Mammary epithelial cell (primary cell): ENCODE results near the gene SDK1.

Experiments
- CTCF ChIP-seq, 2 donors: IDR thresholded peaks in 1 of 2; conservative IDR thresholded peaks in 1 of 2; 2 replicates each; pipeline ENCODE4 v1.5.1; 2011 to 2012; ENCODE audit warnings: inconsistent platforms in 2 of 2, low read length in 2 of 2, mild to moderate bottlenecking in 2 of 2, control low read depth in 1 of 2, low read depth in 1 of 2; ENCODE audit not compliant: insufficient read depth in 1 of 2; ENCODE audit errors: extremely low read depth in 1 of 2
- EZH2 ChIP-seq: IDR thresholded peaks from 2 replicates; pipeline ENCODE4 v1.6.1; 2012; ENCODE audit warnings: low read length, inconsistent platforms, borderline replicate concordance

GRCh38 chr7:3501671-3502070 lies 200.6 kb downstream of the SDK1 start:
- TF ChIP-seq CTCF (conservative IDR thresholded peaks at IDR 0.05 in 1 of 2, IDR thresholded peaks at IDR 0.05 in 1 of 2; ENCODE audit: extremely low read depth in 1 of 2, insufficient read depth in 1 of 2, low read depth in 1 of 2, low read length in 2 of 2) (no peak), EZH2 (no peak)
